Tibial nerve (tissue), 4 donors: Measurements from ENCODE around the gene ZBTB16. TPM values are rescaled to one million over a fixed set of nuclear protein-coding genes. Genes with fewer than 3 reads are reported as not detected.

Experiments used
- DNase-seq, 2 donors: peaks; one replicate each; pipeline ENCODE4 v3.0.0-alpha.2; 2019; ENCODE audit warnings: low spot score in 2 of 2
- H3K27ac ChIP-seq, 4 donors: fragments of 200-600 bp; sonication (generic) in 3 of 4; one replicate each; pipeline ENCODE4 v1.5.1; 2017 to 2019; ENCODE audit warnings: mild to moderate bottlenecking in 1 of 4
- H3K27me3 ChIP-seq, 2 donors: fragments of 200-600 bp; sonication (generic) in 1 of 2; one replicate each; pipeline versions ENCODE4 v1.5.1 to v1.6.0; 2017 to 2019
- H3K36me3 ChIP-seq, 3 donors: fragments of 200-600 bp; sonication (generic); one replicate each; pipeline ENCODE4 v1.5.1; 2018 to 2019
- H3K4me1 ChIP-seq, 4 donors: fragments of 200-600 bp; sonication (generic) in 3 of 4; one replicate each; pipeline ENCODE4 v1.5.1; 2017 to 2019
- H3K4me3 ChIP-seq, 4 donors: fragments of 200-600 bp; sonication (generic) in 3 of 4; one replicate each; pipeline ENCODE4 v1.5.1; 2017 to 2019; ENCODE audit warnings: mild to moderate bottlenecking in 1 of 4, moderate library complexity in 1 of 4
- H3K9me3 ChIP-seq, 4 donors: fragments of 200-600 bp; sonication (generic) in 3 of 4; one replicate each; pipeline ENCODE4 v1.5.1; 2017 to 2019
- EP300 ChIP-seq, 2 donors: sonication (generic); formaldehyde crosslinking; IDR thresholded peaks; one replicate each; pipeline ENCODE4 v1.6.1; 2017; ENCODE audit warnings: antibody characterized with exemption in 2 of 2, mild to moderate bottlenecking in 1 of 2
- POLR2A ChIP-seq, 2 donors: fragments of 450-650 bp; IDR thresholded peaks; one replicate each; pipeline ENCODE4 v1.6.1; 2017; ENCODE audit warnings: antibody characterized with exemption in 2 of 2, mild to moderate bottlenecking in 2 of 2, moderate library complexity in 2 of 2
- WGBS, 2 donors: methylation state at CpG; one replicate each; pipeline ENCODE4 v1.1.5; 2018; 5-methylcytosine and 5-hydroxymethylcytosine counted together
- total RNA-seq, 4 donors: library from RNA; depleted of rRNA; stranded (reverse); fragments of >200 nt; gene quantifications; one replicate each; pipeline ENCODE4 v1.1.0, GENCODE V29; 2016
- TF ChIP-seq, protein P1 (sequence below), 5 experiments: fragments of 200-600 bp in 3 of 5; fragments of 450-650 bp in 2 of 5; sonication (generic) in 3 of 5; IDR thresholded peaks; one replicate each; pipeline ENCODE4 v1.5.1; 2016 to 2019; ENCODE audit warnings: antibody characterized with exemption in 5 of 5, mild to moderate bottlenecking in 3 of 5, moderate library complexity in 2 of 5

The ZBTB16 gene
- total RNA-seq, 4 donors from 2014 or later = 405 to 756 (median 580) TPM

DNA sequence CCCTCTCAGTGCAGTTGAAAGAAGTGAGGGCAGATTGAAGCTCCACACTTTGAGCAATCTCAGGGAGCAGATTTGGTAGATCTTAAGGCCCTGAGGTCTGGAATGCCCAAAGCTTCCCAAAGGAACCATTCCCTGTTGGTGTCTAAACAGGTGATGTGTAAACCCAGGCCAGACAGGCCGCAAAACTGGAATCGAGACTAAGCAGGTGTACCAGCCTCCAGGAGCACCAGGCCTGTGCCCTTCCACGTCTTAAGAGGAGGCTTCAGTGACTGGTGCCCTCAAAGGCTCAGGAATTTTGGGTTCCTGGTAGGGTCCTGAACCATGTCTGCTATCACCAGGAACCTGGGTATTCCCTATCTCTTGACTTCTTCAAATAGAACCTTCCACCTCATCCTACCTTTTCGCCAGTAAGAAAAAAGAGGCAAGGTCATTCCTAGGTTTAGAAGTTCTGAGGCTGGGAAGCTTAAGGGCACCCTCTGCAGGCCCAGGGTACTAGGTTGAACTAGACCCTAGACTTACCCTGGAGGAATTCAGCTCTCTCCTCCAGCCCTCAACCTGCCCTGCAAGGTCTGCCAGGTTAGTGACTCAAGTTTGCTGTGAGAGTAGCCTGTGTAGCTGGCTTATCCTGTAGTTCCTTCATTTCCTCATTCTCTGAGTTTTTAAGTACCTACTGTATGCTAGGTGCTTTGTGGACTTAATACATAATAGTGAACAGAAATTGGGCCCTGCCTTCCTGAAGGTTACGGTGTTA, 136.6 kb downstream of the ZBTB16 start:
- Histone ChIP-seq H3K36me3 (peaks cover 0 to 50% (median 0%) of the 10 kb centered on the region in 3 donors), H3K27me3 (no peaks in the 10 kb centered on the region), H3K9me3 (peaks cover 0 to 7% (median 0%) of the 10 kb centered on the region in 4 donors), H3K27ac (peak overlapping the region; percentile 67 to 91 (median 88)), H3K4me3 (no peak overlapping the region), H3K4me1 (peaks cover 0 to 81% (median 37%) of the 10 kb centered on the region in 4 donors)
- TF ChIP-seq POLR2A (IDR thresholded peaks at IDR 0.05) (no peak), EP300 (IDR thresholded peaks at IDR 0.05) (no peak)
- TF ChIP-seq, protein P1, sequence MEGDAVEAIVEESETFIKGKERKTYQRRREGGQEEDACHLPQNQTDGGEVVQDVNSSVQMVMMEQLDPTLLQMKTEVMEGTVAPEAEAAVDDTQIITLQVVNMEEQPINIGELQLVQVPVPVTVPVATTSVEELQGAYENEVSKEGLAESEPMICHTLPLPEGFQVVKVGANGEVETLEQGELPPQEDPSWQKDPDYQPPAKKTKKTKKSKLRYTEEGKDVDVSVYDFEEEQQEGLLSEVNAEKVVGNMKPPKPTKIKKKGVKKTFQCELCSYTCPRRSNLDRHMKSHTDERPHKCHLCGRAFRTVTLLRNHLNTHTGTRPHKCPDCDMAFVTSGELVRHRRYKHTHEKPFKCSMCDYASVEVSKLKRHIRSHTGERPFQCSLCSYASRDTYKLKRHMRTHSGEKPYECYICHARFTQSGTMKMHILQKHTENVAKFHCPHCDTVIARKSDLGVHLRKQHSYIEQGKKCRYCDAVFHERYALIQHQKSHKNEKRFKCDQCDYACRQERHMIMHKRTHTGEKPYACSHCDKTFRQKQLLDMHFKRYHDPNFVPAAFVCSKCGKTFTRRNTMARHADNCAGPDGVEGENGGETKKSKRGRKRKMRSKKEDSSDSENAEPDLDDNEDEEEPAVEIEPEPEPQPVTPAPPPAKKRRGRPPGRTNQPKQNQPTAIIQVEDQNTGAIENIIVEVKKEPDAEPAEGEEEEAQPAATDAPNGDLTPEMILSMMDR (IDR thresholded peaks at IDR 0.05) = no peak
- DNase-seq = no peak
- 93 to 97% methylated on average over 5 of the region's 5 CpGs for WGBS, 2 donors

DNA sequence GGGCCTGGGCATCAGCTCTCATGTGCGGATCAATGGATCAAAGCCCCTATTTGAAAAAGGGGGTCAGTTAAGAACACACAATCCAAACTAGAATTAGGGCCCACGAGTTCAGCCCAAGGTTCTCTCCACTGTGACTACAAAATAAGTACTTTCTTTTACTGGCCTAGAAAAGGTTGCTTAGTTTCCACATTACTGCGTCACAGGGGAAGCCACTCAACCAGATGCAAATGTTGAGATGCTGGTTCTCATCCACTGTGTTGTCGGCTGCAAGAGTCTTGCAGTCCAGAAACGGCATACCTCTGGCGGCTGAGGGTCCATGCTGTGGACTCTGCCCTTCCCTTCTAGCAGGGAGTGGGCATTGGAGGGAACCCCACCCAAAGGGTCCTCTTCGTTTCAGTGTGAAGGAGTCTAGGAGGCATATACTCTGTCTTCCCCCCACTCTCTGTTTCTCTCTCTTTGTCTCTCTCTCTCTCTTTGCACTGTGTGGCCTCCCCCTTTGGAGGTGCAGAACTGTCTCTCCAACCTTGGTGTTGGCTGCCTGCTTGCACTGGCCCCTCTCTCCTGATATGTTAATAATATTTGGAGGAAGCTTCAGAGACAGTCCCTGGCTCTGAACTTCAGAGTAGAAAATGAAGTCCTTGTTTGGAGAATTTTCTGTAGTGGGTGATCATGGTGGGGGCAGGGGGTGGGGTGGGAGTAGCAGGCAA, 137.6 kb downstream of the ZBTB16 start:
- H3K4me3 ChIP-seq = no peak overlapping the region

DNA sequence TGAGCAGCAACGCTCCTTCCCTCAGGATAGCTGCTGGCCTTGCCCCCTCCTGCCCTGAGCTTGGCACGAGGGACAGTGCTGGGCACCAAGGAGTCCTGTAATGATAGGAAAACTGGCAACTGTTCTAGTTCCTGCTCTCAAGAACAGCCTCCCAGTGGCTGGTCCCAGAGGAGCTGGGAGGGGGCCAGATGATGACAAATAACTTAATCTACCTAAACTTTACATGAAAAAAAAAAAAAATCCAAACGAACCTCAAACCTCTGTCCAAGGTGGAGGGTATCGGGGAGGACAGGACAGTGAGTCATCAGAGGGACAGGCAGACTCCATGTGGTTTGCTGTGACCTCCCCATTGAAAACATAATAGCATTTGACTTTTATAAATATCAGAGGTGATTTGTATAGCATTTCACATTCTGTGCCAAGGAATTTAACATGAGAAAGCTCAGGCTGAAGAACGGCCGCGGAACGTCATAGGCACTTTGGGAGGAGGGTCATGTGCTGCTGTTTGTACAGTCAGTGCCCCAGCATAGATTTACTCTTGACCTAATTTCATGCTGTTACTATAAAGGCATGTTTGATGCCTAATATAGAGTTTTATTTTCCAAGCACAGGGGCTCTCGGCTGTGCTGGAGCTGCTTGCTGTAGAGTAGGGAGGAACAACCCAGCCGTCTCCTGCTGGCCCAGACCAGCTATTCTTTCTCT, 138.4 kb downstream of the ZBTB16 start:
- DNase-seq = no peak
- TF ChIP-seq, protein P1 (IDR thresholded peaks at IDR 0.05) = no peak
- peak; percentile 85 to 90 for TF ChIP-seq EP300 (IDR thresholded peaks at IDR 0.05)
- TF ChIP-seq POLR2A (IDR thresholded peaks at IDR 0.05) = peak in 1 of 2 donors; percentile 14
- Histone ChIP-seq H3K4me3 (no peak overlapping the region), H3K4me1 (peaks cover 0 to 90% (median 37%) of the 10 kb centered on the region in 4 donors), H3K27me3 (no peaks in the 10 kb centered on the region), H3K27ac (peak overlapping the region; percentile 67 to 91 (median 88)), H3K9me3 (no peaks in the 10 kb centered on the region), H3K36me3 (peaks cover 0 to 32% (median 0%) of the 10 kb centered on the region in 3 donors)
- 20 to 22% methylated on average over 10 of the region's 10 CpGs for WGBS, 2 donors

More for the DNA sequence above, 137.6 kb downstream of the ZBTB16 start:
- no peaks in the 10 kb centered on the region for H3K27me3 ChIP-seq
- H3K4me1 ChIP-seq = peaks cover 0 to 91% (median 37%) of the 10 kb centered on the region in 4 donors
- TF ChIP-seq, protein P1 (IDR thresholded peaks at IDR 0.05) = no peak
- no peak for TF ChIP-seq POLR2A (IDR thresholded peaks at IDR 0.05)
- peak in 1 of 2 donors; percentile 14 for TF ChIP-seq EP300 (IDR thresholded peaks at IDR 0.05)
- WGBS, 2 donors = 59 to 65% methylated on average over 7 of the region's 7 CpGs
- H3K9me3 ChIP-seq = no peaks in the 10 kb centered on the region
- no peak for DNase-seq
- H3K36me3 ChIP-seq = peaks cover 0 to 40% (median 0%) of the 10 kb centered on the region in 3 donors
- H3K27ac ChIP-seq = peak overlapping the region; percentile 67 to 91 (median 88)

DNA sequence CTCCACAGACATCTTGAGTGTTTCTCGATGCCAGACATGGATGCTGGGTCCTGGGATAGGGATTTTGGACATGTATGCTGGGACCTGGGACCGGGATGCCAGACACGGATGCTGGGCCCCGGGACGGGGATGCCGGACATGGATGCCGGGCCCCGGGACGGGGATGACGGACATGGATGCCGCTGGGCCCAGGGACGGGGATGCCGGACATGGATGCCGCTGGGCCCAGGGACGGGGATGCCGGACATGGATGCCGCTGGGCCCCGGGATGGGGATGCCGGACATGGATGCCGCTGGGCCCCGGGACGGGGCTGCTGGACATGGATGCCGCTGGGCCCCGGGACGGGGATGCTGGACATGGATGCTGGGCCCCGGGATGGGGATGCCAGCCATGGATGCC, 139.5 kb downstream of the ZBTB16 start:
- H3K9me3 ChIP-seq = no peaks in the 10 kb centered on the region
- no peak for DNase-seq
- peaks cover 0 to 87% (median 29%) of the 10 kb centered on the region in 4 donors for H3K4me1 ChIP-seq
- TF ChIP-seq, protein P1 (IDR thresholded peaks at IDR 0.05) = no peak
- TF ChIP-seq EP300 (IDR thresholded peaks at IDR 0.05) (no peak), POLR2A (IDR thresholded peaks at IDR 0.05) (no peak)
- H3K27ac ChIP-seq = peak overlapping the region; percentile 67 to 91 (median 88)
- no peaks in the 10 kb centered on the region for H3K27me3 ChIP-seq
- peaks cover 0 to 29% (median 0%) of the 10 kb centered on the region in 3 donors for H3K36me3 ChIP-seq
- WGBS, 2 donors = 96 to 97% methylated on average over 26 of the region's 26 CpGs
- H3K4me3 ChIP-seq = no peak overlapping the region
